OCI-LY1 (cell line): ENCODE data around the gene MS4A2.

ENCODE experiments used
- H2AFZ ChIP-seq: fragments of 200-600 bp; sonication (generic), shearing (Covaris generic); 2 replicates; pipeline ENCODE4 v1.6.0; 2014; ENCODE audit warnings: antibody characterized with exemption, mild to moderate bottlenecking, low read length
- H3F3A ChIP-seq: fragments of 200-600 bp; sonication (generic), shearing (Covaris generic); 2 replicates; pipeline ENCODE4 v1.6.0; 2014; ENCODE audit warnings: mild to moderate bottlenecking, antibody characterized with exemption, low read length, moderate library complexity; ENCODE audit not compliant: insufficient read depth
- H3K27ac ChIP-seq: fragments of 200-600 bp; sonication (generic); 2 replicates; pipeline ENCODE4 v1.5.1; 2014; ENCODE audit warnings: low read length, mixed run types, mild to moderate bottlenecking, low read depth; ENCODE audit not compliant: poor library complexity, severe bottlenecking
- H3K27me3 ChIP-seq: fragments of 200-600 bp; sonication (generic); 2 replicates; pipeline ENCODE4 v1.6.0; 2014; ENCODE audit warnings: antibody characterized with exemption, mild to moderate bottlenecking, low read length, moderate library complexity; ENCODE audit not compliant: insufficient read depth
- H3K36me3 ChIP-seq: fragments of 200-600 bp; sonication (generic); 2 replicates; pipeline ENCODE4 v1.6.1; 2014; ENCODE audit warnings: mild to moderate bottlenecking, antibody characterized with exemption, low read length, moderate library complexity, mixed read lengths; ENCODE audit not compliant: insufficient read depth
- H3K4me1 ChIP-seq: fragments of 200-600 bp; sonication (generic); 2 replicates; pipeline ENCODE4 v1.5.1; 2014; ENCODE audit warnings: mild to moderate bottlenecking, low read length, moderate library complexity; ENCODE audit not compliant: insufficient read depth, severe bottlenecking
- H3K4me2 ChIP-seq: fragments of 200-600 bp; sonication (generic), shearing (Covaris generic); 2 replicates; pipeline ENCODE4 v1.6.1; 2014; ENCODE audit warnings: low read length
- H3K4me3 ChIP-seq: fragments of 200-600 bp; sonication (generic); 2 replicates; pipeline ENCODE4 v1.5.1; 2014; ENCODE audit warnings: low read length, low read depth, mild to moderate bottlenecking, mixed read lengths; ENCODE audit not compliant: poor library complexity, severe bottlenecking
- H3K79me2 ChIP-seq: fragments of 200-600 bp; shearing (Covaris generic); 2 replicates; pipeline ENCODE4 v1.6.1; 2016; ENCODE audit warnings: mixed run types, low read length, mixed read lengths; ENCODE audit not compliant: insufficient read depth
- H3K9ac ChIP-seq: fragments of 200-600 bp; sonication (generic), shearing (Covaris generic); 2 replicates; pipeline ENCODE4 v1.6.1; 2014; ENCODE audit warnings: mild to moderate bottlenecking, low read length, mixed read lengths
- H3K9me2 ChIP-seq: fragments of 200-600 bp; sonication (generic), shearing (Covaris generic); 2 replicates; pipeline ENCODE4 v1.6.1; 2014; ENCODE audit warnings: low read depth, mild to moderate bottlenecking, low read length, mixed read lengths
- H3K9me3 ChIP-seq: fragments of 200-600 bp; shearing (Covaris generic); 2 replicates; pipeline ENCODE4 v1.6.1; 2014; ENCODE audit warnings: low read length, mixed read lengths
- H4K20me1 ChIP-seq: fragments of 200-600 bp; sonication (generic), shearing (Covaris generic); 2 replicates; pipeline ENCODE4 v1.6.0; 2016; ENCODE audit warnings: mild to moderate bottlenecking, low read length; ENCODE audit not compliant: insufficient read depth
- CTCF ChIP-seq: fragments of 200-600 bp; sonication (generic), shearing (Covaris generic); IDR thresholded peaks from 2 replicates; pipeline ENCODE4 v1.5.1; 2017; ENCODE audit warnings: mild to moderate bottlenecking, antibody characterized with exemption, low read length, moderate library complexity, mixed read lengths
- EZH2 ChIP-seq: fragments of 200-600 bp; sonication (generic), shearing (Covaris generic); IDR thresholded peaks from 2 replicates; pipeline ENCODE4 v1.8.0; 2017; ENCODE audit warnings: borderline replicate concordance, mixed run types, mild to moderate bottlenecking, antibody characterized with exemption, low read length, moderate library complexity, mixed read lengths

The MS4A2 gene

GRCh38 chr11:60084631-60085273 is 3.7 kb upstream of the MS4A2 start:
- H3K27ac ChIP-seq: no peak overlapping the region
- H3K9me3 ChIP-seq: no peaks in the 10 kb centered on the region
- H3K4me3 ChIP-seq: no peak overlapping the region
- no peak overlapping the region for H2AFZ ChIP-seq
- TF ChIP-seq CTCF: no peak
- no peak for TF ChIP-seq EZH2
- H4K20me1 ChIP-seq: no peaks in the 10 kb centered on the region
- H3K27me3 ChIP-seq: no peaks in the 10 kb centered on the region
- no peak overlapping the region for H3K4me2 ChIP-seq
- no peaks in the 10 kb centered on the region for H3K36me3 ChIP-seq
- no peaks in the 10 kb centered on the region for H3K9me2 ChIP-seq
- H3K4me1 ChIP-seq: no peaks in the 10 kb centered on the region
- no peaks in the 10 kb centered on the region for H3F3A ChIP-seq
- H3K9ac ChIP-seq: no peak overlapping the region
- no peaks in the 10 kb centered on the region for H3K79me2 ChIP-seq

- H3K4me2 ChIP-seq: no peak overlapping the region
- H3K9ac ChIP-seq: no peak overlapping the region
- no peak overlapping the region for H3K4me3 ChIP-seq
- no peak overlapping the region for H2AFZ ChIP-seq
- H3K36me3 ChIP-seq: no peaks in the 10 kb centered on the region
- H3K79me2 ChIP-seq: no peaks in the 10 kb centered on the region
- no peaks in the 10 kb centered on the region for H3K27me3 ChIP-seq
- H4K20me1 ChIP-seq: no peaks in the 10 kb centered on the region
- H3K27ac ChIP-seq: no peak overlapping the region
- H3F3A ChIP-seq: no peaks in the 10 kb centered on the region
- H3K4me1 ChIP-seq: no peaks in the 10 kb centered on the region
- TF ChIP-seq CTCF (no peak), EZH2 (no peak)
- no peaks in the 10 kb centered on the region for H3K9me2 ChIP-seq
- H3K9me3 ChIP-seq: no peaks in the 10 kb centered on the region
These were observed 2.6 kb upstream of the MS4A2 start for GRCh38 chr11:60085909-60086308.

GRCh38 chr11:60087239-60087638 is 1.2 kb upstream of the MS4A2 start:
- Histone ChIP-seq H3K36me3 (no peaks in the 10 kb centered on the region), H3K79me2 (no peaks in the 10 kb centered on the region), H3K4me3 (no peak overlapping the region), H2AFZ (no peak overlapping the region), H3K27me3 (no peaks in the 10 kb centered on the region), H3K4me1 (no peaks in the 10 kb centered on the region), H3K9me3 (no peaks in the 10 kb centered on the region), H3F3A (no peaks in the 10 kb centered on the region), H3K9me2 (no peaks in the 10 kb centered on the region), H3K9ac (no peak overlapping the region), H3K27ac (no peak overlapping the region), H3K4me2 (no peak overlapping the region), H4K20me1 (no peaks in the 10 kb centered on the region)
- no peak for TF ChIP-seq EZH2
- TF ChIP-seq CTCF: no peak
